ENCODE results near the gene LRRC49. TPM values are rescaled to one million over a fixed set of nuclear protein-coding genes. Genes with fewer than 3 reads are reported as not detected.

The LRRC49 gene
- total and polyA plus RNA-seq, 2 donors, result 3.2 to 5.7 TPM

DNA sequence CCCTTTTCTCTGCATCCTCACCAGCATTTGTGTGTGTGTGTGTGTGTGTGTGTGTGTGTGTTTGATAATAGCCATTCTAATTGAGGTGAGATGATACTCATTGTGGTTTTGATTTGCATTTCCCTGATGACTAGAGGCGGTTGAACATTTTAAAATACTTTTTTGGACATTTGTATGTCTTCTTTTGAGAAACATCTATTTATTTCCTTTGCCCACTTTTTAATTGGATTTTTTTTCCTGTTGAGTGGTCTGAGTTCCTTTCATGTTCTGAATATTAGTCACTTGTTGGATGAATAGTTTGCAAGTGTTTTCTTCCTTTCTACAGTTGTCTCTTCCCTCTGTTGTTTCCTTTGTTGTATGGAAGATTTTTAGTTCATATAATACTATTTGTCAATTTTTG, 168.4 kb downstream of the LRRC49 start:
- Histone ChIP-seq H3K4me3 (ENCODE audit: low read length in 2 of 2) (no peak overlapping the region), H3K27me3 (ENCODE audit: control insufficient read depth in 2 of 2, insufficient read depth in 1 of 2, low read length in 1 of 2) (no peaks in the 10 kb centered on the region), H3K27ac (ENCODE audit: low read depth in 1 of 2, low read length in 1 of 2) (no peak overlapping the region), H3K4me1 (ENCODE audit: control insufficient read depth in 2 of 2, insufficient read depth in 2 of 2, low read length in 2 of 2) (no peaks in the 10 kb centered on the region), H3K9me3 (ENCODE audit: control insufficient read depth in 2 of 2, insufficient read depth in 1 of 2, low read length in 1 of 2) (no peaks in the 10 kb centered on the region), H3K36me3 (ENCODE audit: control insufficient read depth in 2 of 2, insufficient read depth in 2 of 2, low read length in 1 of 2) (no peaks in the 10 kb centered on the region)
- DNase-seq (ENCODE audit: low read depth in 6 of 9, low spot score in 9 of 9), result no peak
- WGBS, result 91% methylated on average over 1 of the region's 1 CpG

DNA sequence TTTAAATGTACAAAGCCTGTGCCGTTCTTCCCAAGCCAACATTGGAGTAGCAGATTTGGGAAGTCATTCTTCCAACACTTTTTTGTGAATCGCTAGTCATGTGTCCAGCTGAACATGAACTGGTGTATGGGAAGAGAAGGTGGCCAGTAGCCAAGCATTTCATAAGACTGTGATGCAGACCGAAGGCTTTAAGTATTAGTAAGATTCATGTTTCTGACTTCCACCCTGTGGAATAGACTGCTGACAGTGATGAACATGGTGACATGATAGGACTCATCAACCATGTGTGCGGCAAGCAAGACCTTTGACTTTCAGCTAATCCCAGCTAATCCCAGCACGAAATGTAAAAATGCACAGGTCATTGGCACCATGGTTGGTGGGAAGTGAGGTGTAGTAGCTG, 174.4 kb downstream of the LRRC49 start:
- no peak for DNase-seq (ENCODE audit: low read depth in 6 of 9, low spot score in 9 of 9)
- no peaks in the 10 kb centered on the region for H3K9me3 ChIP-seq (ENCODE audit: control insufficient read depth in 2 of 2, insufficient read depth in 1 of 2, low read length in 1 of 2)
- no peak overlapping the region for H3K27ac ChIP-seq (ENCODE audit: low read depth in 1 of 2, low read length in 1 of 2)
- H3K36me3 ChIP-seq (ENCODE audit: control insufficient read depth in 2 of 2, insufficient read depth in 2 of 2, low read length in 1 of 2), result no peaks in the 10 kb centered on the region
- no peaks in the 10 kb centered on the region for H3K4me1 ChIP-seq (ENCODE audit: control insufficient read depth in 2 of 2, insufficient read depth in 2 of 2, low read length in 2 of 2)
- no peak overlapping the region for H3K4me3 ChIP-seq (ENCODE audit: low read length in 2 of 2)
- 96% methylated on average over 5 of the region's 5 CpGs for WGBS
- H3K27me3 ChIP-seq (ENCODE audit: control insufficient read depth in 2 of 2, insufficient read depth in 1 of 2, low read length in 1 of 2), result no peaks in the 10 kb centered on the region

DNA sequence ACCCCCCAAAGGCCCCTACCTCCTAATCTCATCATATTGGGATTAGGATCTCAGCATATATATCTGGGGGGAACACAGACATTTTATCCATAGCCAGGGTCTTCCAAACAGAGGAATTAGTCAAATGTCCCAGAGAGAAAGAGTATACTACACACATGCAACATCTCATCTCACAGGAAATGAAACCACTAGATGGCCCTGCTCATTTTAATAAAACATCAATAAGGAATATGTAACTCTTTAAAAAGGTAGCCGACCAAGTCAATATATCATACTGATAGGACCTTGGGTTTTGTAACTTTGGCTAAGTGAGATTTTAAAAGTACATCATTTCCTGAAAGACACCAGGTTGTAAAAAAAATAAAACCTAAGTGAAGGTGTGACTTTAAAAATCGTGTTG, 177.1 kb downstream of the LRRC49 start:
- Histone ChIP-seq H3K27ac (ENCODE audit: low read depth in 1 of 2, low read length in 1 of 2) (no peak overlapping the region), H3K4me1 (ENCODE audit: control insufficient read depth in 2 of 2, insufficient read depth in 2 of 2, low read length in 2 of 2) (no peaks in the 10 kb centered on the region), H3K4me3 (ENCODE audit: low read length in 2 of 2) (no peak overlapping the region), H3K9me3 (ENCODE audit: control insufficient read depth in 2 of 2, insufficient read depth in 1 of 2, low read length in 1 of 2) (no peaks in the 10 kb centered on the region), H3K27me3 (ENCODE audit: control insufficient read depth in 2 of 2, insufficient read depth in 1 of 2, low read length in 1 of 2) (no peaks in the 10 kb centered on the region), H3K36me3 (ENCODE audit: control insufficient read depth in 2 of 2, insufficient read depth in 2 of 2, low read length in 1 of 2) (no peaks in the 10 kb centered on the region)
- DNase-seq (ENCODE audit: low read depth in 6 of 9, low spot score in 9 of 9), result no peak
- 84% methylated on average over 2 of the region's 2 CpGs for WGBS

DNA sequence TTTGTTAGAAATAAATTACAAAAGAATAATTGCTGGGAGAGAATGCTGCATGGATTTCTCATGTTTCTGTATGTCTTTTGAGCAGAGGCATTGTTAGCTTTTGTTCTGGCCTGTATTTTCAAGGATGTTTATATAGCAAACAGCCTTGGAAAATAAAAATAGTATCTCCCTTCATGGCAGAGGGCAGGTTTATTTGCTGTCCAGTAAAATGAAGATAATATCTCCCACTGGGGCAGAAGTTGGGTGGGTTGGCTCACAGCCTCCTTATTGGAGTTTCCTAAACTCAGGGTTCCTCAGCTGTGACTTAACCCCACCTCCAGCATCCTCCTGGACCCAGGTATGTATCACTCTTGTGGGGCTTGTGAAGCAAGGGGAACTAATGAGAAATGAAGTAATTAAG, 178.9 kb downstream of the LRRC49 start:
- Histone ChIP-seq H3K9me3 (ENCODE audit: control insufficient read depth in 2 of 2, insufficient read depth in 1 of 2, low read length in 1 of 2) (no peaks in the 10 kb centered on the region), H3K27ac (ENCODE audit: low read depth in 1 of 2, low read length in 1 of 2) (no peak overlapping the region), H3K4me1 (ENCODE audit: control insufficient read depth in 2 of 2, insufficient read depth in 2 of 2, low read length in 2 of 2) (no peaks in the 10 kb centered on the region), H3K4me3 (ENCODE audit: low read length in 2 of 2) (no peak overlapping the region), H3K27me3 (ENCODE audit: control insufficient read depth in 2 of 2, insufficient read depth in 1 of 2, low read length in 1 of 2) (no peaks in the 10 kb centered on the region), H3K36me3 (ENCODE audit: control insufficient read depth in 2 of 2, insufficient read depth in 2 of 2, low read length in 1 of 2) (no peaks in the 10 kb centered on the region)
- no peak for DNase-seq (ENCODE audit: low read depth in 6 of 9, low spot score in 9 of 9)

DNA sequence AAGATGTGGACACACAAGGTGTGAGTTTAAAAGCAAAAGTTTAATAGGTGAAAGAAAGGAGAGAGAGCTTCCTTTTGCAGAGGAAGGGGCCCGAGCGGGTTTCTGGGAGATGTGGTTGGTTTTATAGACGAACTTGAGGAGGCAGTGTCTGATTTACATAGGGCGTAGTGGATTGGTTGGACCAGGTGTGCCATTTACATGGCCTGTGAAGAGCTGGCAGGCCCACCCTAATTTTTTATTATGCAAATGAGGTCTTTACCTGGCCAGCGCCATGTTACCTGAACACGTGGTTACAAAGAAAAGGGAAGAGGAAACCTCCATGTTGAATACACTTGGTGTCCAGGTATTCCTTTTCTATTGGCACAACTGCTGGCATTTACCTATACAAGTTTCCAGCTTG, 179.8 kb downstream of the LRRC49 start:
- 92% methylated on average over 6 of the region's 6 CpGs for WGBS
- no peaks in the 10 kb centered on the region for H3K36me3 ChIP-seq (ENCODE audit: control insufficient read depth in 2 of 2, insufficient read depth in 2 of 2, low read length in 1 of 2)
- no peak overlapping the region for H3K4me3 ChIP-seq (ENCODE audit: low read length in 2 of 2)
- H3K4me1 ChIP-seq (ENCODE audit: control insufficient read depth in 2 of 2, insufficient read depth in 2 of 2, low read length in 2 of 2), result no peaks in the 10 kb centered on the region
- no peak overlapping the region for H3K27ac ChIP-seq (ENCODE audit: low read depth in 1 of 2, low read length in 1 of 2)
- no peaks in the 10 kb centered on the region for H3K9me3 ChIP-seq (ENCODE audit: control insufficient read depth in 2 of 2, insufficient read depth in 1 of 2, low read length in 1 of 2)
- H3K27me3 ChIP-seq (ENCODE audit: control insufficient read depth in 2 of 2, insufficient read depth in 1 of 2, low read length in 1 of 2), result no peaks in the 10 kb centered on the region
- no peak for DNase-seq (ENCODE audit: low read depth in 6 of 9, low spot score in 9 of 9)

DNA sequence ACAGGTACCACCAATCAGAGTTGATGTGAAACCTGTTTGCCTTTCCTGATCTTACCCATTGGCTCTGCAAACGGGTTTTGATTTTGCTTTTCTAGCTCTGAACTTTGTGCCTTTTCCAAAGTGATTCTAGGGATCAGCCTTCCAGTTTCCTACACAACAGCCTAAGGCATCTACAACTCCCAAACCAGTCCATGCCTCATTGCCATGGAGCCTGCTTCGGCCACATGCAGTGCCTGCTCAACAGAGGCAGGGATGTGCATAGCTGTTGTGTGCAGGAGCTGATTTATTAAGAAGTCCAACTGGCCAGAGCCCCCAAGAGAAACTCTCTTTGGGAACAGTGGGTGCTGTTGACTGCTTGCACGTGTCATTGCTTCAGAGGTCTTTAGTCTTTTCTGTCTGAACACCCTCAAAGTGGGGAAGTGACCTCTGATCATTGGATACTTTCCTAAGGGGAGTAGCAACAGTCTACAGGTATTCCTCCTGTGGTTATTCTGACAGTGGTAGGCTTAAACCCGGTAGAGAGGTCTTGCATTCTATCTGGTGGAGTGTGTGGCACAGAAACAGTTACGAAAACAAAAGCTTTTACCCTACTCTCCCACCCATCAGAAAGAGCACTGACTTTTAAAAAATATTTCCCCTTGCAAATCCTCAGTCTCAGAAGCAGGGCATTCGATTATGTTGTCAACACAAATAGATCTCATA, 186.0 kb downstream of the LRRC49 start:
- Histone ChIP-seq H3K9me3 (ENCODE audit: control insufficient read depth in 2 of 2, insufficient read depth in 1 of 2, low read length in 1 of 2) (no peaks in the 10 kb centered on the region), H3K36me3 (ENCODE audit: control insufficient read depth in 2 of 2, insufficient read depth in 2 of 2, low read length in 1 of 2) (no peaks in the 10 kb centered on the region), H3K4me1 (ENCODE audit: control insufficient read depth in 2 of 2, insufficient read depth in 2 of 2, low read length in 2 of 2) (no peaks in the 10 kb centered on the region), H3K4me3 (ENCODE audit: low read length in 2 of 2) (no peak overlapping the region), H3K27ac (ENCODE audit: low read depth in 1 of 2, low read length in 1 of 2) (no peak overlapping the region), H3K27me3 (ENCODE audit: control insufficient read depth in 2 of 2, insufficient read depth in 1 of 2, low read length in 1 of 2) (no peaks in the 10 kb centered on the region)
- WGBS, result 73% methylated on average over 6 of the region's 6 CpGs
- DNase-seq (ENCODE audit: low read depth in 6 of 9, low spot score in 9 of 9), result no peak

DNA sequence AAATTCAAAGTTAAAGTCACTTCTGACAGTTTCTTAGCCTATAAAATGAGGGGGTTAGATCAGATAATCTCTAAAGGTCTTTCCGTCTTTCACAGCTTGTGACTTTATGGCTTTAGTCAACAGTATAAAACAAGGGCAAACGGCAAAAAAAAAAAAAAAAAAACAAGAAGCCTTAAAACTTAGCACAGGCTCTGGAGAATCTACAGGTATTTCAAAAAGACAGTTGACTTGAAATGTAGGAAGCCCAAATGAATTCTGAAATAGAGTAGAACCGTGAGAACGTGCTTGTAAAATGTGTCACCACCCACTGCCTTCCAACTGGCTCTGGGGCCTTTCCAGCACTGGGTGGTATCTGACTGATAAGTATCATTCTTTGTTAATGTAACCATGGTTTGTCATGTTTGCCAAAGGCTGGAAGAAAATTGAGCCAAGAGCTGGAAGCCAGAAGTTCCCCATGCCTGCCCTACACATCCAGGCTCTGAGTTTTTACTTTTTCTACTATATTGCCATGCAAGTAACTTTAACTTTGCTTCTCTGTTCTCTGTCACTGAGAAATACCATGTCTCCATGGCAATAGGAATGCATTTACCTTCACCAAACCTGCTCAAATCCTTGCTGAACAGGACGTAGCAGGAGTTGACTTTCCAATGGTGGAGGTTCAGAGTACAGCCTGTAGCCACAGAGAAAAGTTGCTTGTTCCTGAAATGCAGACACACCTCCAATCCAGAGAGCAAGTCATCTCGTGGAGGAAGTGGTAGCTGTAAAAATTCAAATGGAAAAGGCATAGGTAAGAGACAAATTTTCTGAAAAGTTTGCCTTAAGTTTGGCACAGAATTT, 186.8 kb downstream of the LRRC49 start:
- no peaks in the 10 kb centered on the region for H3K4me1 ChIP-seq (ENCODE audit: control insufficient read depth in 2 of 2, insufficient read depth in 2 of 2, low read length in 2 of 2)
- H3K4me3 ChIP-seq (ENCODE audit: low read length in 2 of 2), result no peak overlapping the region
- H3K9me3 ChIP-seq (ENCODE audit: control insufficient read depth in 2 of 2, insufficient read depth in 1 of 2, low read length in 1 of 2), result no peaks in the 10 kb centered on the region
- H3K27me3 ChIP-seq (ENCODE audit: control insufficient read depth in 2 of 2, insufficient read depth in 1 of 2, low read length in 1 of 2), result no peaks in the 10 kb centered on the region
- no peak for DNase-seq (ENCODE audit: low read depth in 6 of 9, low spot score in 9 of 9)
- WGBS, result 54% methylated on average over 6 of the region's 6 CpGs
- H3K27ac ChIP-seq (ENCODE audit: low read depth in 1 of 2, low read length in 1 of 2), result no peak overlapping the region
- H3K36me3 ChIP-seq (ENCODE audit: control insufficient read depth in 2 of 2, insufficient read depth in 2 of 2, low read length in 1 of 2), result no peaks in the 10 kb centered on the region

DNA sequence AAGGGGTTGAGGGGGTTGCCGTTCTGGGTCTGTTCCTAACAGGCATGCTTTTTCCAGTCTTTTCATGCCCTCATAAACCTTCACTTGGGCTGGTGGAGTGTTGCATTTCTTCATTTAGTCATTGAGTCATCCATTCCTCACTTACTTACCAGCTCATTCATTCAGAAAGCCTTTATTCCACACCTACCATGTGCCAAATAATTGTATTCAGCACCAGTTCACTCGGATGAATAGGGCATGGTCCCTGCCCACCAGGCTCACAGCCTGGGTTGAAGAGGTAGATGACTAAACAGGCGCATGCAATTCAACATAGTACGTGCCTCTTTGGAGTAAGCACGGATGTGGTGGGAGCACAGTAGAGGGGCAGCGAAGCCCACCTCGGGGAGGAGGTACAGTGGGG, 187.5 kb downstream of the LRRC49 start:
- Histone ChIP-seq H3K4me1 (ENCODE audit: control insufficient read depth in 2 of 2, insufficient read depth in 2 of 2, low read length in 2 of 2) (no peaks in the 10 kb centered on the region), H3K36me3 (ENCODE audit: control insufficient read depth in 2 of 2, insufficient read depth in 2 of 2, low read length in 1 of 2) (no peaks in the 10 kb centered on the region), H3K9me3 (ENCODE audit: control insufficient read depth in 2 of 2, insufficient read depth in 1 of 2, low read length in 1 of 2) (no peaks in the 10 kb centered on the region), H3K4me3 (ENCODE audit: low read length in 2 of 2) (no peak overlapping the region), H3K27ac (ENCODE audit: low read depth in 1 of 2, low read length in 1 of 2) (no peak overlapping the region), H3K27me3 (ENCODE audit: control insufficient read depth in 2 of 2, insufficient read depth in 1 of 2, low read length in 1 of 2) (no peaks in the 10 kb centered on the region)
- no peak for DNase-seq (ENCODE audit: low read depth in 6 of 9, low spot score in 9 of 9)
- WGBS, result 92% methylated on average over 7 of the region's 7 CpGs

DNA sequence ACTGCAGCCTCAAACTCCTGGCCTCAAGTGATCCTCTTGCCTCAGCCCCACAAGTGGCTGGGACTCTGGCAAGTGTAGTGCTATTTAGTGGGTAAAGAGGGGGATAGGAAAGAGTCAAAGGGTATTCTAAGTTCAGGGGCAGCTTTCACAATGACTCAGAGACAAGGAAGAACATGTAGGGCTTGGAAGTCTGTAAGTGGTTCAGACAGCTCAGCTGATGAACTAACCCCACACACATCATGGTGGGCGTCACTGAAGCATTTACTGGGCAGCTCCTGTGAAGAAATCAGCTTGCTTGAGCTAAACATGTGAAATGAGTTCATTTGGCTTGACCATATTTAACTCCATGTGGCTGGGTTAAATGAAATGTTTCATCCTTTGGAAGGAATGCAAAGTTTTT, 188.1 kb downstream of the LRRC49 start:
- DNase-seq (ENCODE audit: low read depth in 6 of 9, low spot score in 9 of 9), result no peak
- Histone ChIP-seq H3K4me1 (ENCODE audit: control insufficient read depth in 2 of 2, insufficient read depth in 2 of 2, low read length in 2 of 2) (no peaks in the 10 kb centered on the region), H3K9me3 (ENCODE audit: control insufficient read depth in 2 of 2, insufficient read depth in 1 of 2, low read length in 1 of 2) (no peaks in the 10 kb centered on the region), H3K27ac (ENCODE audit: low read depth in 1 of 2, low read length in 1 of 2) (no peak overlapping the region), H3K27me3 (ENCODE audit: control insufficient read depth in 2 of 2, insufficient read depth in 1 of 2, low read length in 1 of 2) (no peaks in the 10 kb centered on the region), H3K4me3 (ENCODE audit: low read length in 2 of 2) (no peak overlapping the region), H3K36me3 (ENCODE audit: control insufficient read depth in 2 of 2, insufficient read depth in 2 of 2, low read length in 1 of 2) (no peaks in the 10 kb centered on the region)
- WGBS, result 71% methylated on average over 1 of the region's 1 CpG
